OCI-LY1 (cell line): ENCODE measurements around the gene WNK2.

ENCODE experiments used
- H2AFZ ChIP-seq: fragments of 200-600 bp; sonication (generic), shearing (Covaris generic); 2 replicates; pipeline ENCODE4 v1.6.0; 2014; ENCODE audit warnings: antibody characterized with exemption, mild to moderate bottlenecking, low read length
- H3F3A ChIP-seq: fragments of 200-600 bp; sonication (generic), shearing (Covaris generic); 2 replicates; pipeline ENCODE4 v1.6.0; 2014; ENCODE audit warnings: mild to moderate bottlenecking, antibody characterized with exemption, low read length, moderate library complexity; ENCODE audit not compliant: insufficient read depth
- H3K27ac ChIP-seq: fragments of 200-600 bp; sonication (generic); 2 replicates; pipeline ENCODE4 v1.5.1; 2014; ENCODE audit warnings: low read length, mixed run types, mild to moderate bottlenecking, low read depth; ENCODE audit not compliant: poor library complexity, severe bottlenecking
- H3K27me3 ChIP-seq: fragments of 200-600 bp; sonication (generic); 2 replicates; pipeline ENCODE4 v1.6.0; 2014; ENCODE audit warnings: antibody characterized with exemption, mild to moderate bottlenecking, low read length, moderate library complexity; ENCODE audit not compliant: insufficient read depth
- H3K36me3 ChIP-seq: fragments of 200-600 bp; sonication (generic); 2 replicates; pipeline ENCODE4 v1.6.1; 2014; ENCODE audit warnings: mild to moderate bottlenecking, antibody characterized with exemption, low read length, moderate library complexity, mixed read lengths; ENCODE audit not compliant: insufficient read depth
- H3K4me1 ChIP-seq: fragments of 200-600 bp; sonication (generic); 2 replicates; pipeline ENCODE4 v1.5.1; 2014; ENCODE audit warnings: mild to moderate bottlenecking, low read length, moderate library complexity; ENCODE audit not compliant: insufficient read depth, severe bottlenecking
- H3K4me2 ChIP-seq: fragments of 200-600 bp; sonication (generic), shearing (Covaris generic); 2 replicates; pipeline ENCODE4 v1.6.1; 2014; ENCODE audit warnings: low read length
- H3K4me3 ChIP-seq: fragments of 200-600 bp; sonication (generic); 2 replicates; pipeline ENCODE4 v1.5.1; 2014; ENCODE audit warnings: low read length, low read depth, mild to moderate bottlenecking, mixed read lengths; ENCODE audit not compliant: poor library complexity, severe bottlenecking
- H3K79me2 ChIP-seq: fragments of 200-600 bp; shearing (Covaris generic); 2 replicates; pipeline ENCODE4 v1.6.1; 2016; ENCODE audit warnings: mixed run types, low read length, mixed read lengths; ENCODE audit not compliant: insufficient read depth
- H3K9ac ChIP-seq: fragments of 200-600 bp; sonication (generic), shearing (Covaris generic); 2 replicates; pipeline ENCODE4 v1.6.1; 2014; ENCODE audit warnings: mild to moderate bottlenecking, low read length, mixed read lengths
- H3K9me2 ChIP-seq: fragments of 200-600 bp; sonication (generic), shearing (Covaris generic); 2 replicates; pipeline ENCODE4 v1.6.1; 2014; ENCODE audit warnings: low read depth, mild to moderate bottlenecking, low read length, mixed read lengths
- H3K9me3 ChIP-seq: fragments of 200-600 bp; shearing (Covaris generic); 2 replicates; pipeline ENCODE4 v1.6.1; 2014; ENCODE audit warnings: low read length, mixed read lengths
- H4K20me1 ChIP-seq: fragments of 200-600 bp; sonication (generic), shearing (Covaris generic); 2 replicates; pipeline ENCODE4 v1.6.0; 2016; ENCODE audit warnings: mild to moderate bottlenecking, low read length; ENCODE audit not compliant: insufficient read depth
- EZH2 ChIP-seq: fragments of 200-600 bp; sonication (generic), shearing (Covaris generic); IDR thresholded peaks from 2 replicates; pipeline ENCODE4 v1.8.0; 2017; ENCODE audit warnings: borderline replicate concordance, mixed run types, mild to moderate bottlenecking, antibody characterized with exemption, low read length, moderate library complexity, mixed read lengths
- TF ChIP-seq, protein P1 (sequence below): fragments of 200-600 bp; sonication (generic), shearing (Covaris generic); IDR thresholded peaks from 2 replicates; pipeline ENCODE4 v1.5.1; 2017; ENCODE audit warnings: mild to moderate bottlenecking, antibody characterized with exemption, low read length, moderate library complexity, mixed read lengths

WNK2 gene

DNA sequence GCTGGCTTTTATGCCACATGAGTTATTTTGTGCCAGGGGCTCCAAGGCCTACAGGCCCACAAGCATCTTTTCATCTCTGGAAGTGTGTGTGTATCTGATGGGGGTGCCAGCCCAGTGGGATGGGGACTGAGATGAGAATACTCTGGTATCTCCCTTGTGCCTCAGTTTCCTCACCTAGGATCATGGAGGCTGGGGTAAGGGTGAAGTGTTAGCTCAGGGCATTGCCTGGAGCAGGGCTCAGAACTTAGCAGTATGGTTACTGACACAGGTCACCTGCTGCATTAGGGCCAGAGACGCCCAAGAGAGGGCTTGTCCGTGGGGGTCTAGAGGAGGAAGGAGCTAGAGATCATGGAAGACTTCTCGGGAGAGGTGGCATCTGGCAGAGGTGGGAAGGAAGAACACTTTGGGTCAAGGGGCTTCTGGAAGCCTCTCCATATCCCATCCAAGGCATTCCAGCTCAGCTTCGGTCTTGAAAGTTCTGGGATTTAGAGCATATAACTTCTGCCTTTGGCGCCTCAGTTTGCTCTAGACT is 742 bp upstream of the WNK2 start:
- Histone ChIP-seq H3K79me2 (no peaks in the 10 kb centered on the region), H3K9me2 (no peaks in the 10 kb centered on the region), H4K20me1 (no peaks in the 10 kb centered on the region), H3K27me3 (no peaks in the 10 kb centered on the region), H3K36me3 (no peaks in the 10 kb centered on the region), H2AFZ (no peak overlapping the region), H3F3A (no peaks in the 10 kb centered on the region), H3K9me3 (no peaks in the 10 kb centered on the region), H3K27ac (no peak overlapping the region), H3K4me2 (no peak overlapping the region), H3K4me1 (no peaks in the 10 kb centered on the region), H3K4me3 (no peak overlapping the region), H3K9ac (no peak overlapping the region)
- TF ChIP-seq EZH2: no peak
- TF ChIP-seq, protein P1, sequence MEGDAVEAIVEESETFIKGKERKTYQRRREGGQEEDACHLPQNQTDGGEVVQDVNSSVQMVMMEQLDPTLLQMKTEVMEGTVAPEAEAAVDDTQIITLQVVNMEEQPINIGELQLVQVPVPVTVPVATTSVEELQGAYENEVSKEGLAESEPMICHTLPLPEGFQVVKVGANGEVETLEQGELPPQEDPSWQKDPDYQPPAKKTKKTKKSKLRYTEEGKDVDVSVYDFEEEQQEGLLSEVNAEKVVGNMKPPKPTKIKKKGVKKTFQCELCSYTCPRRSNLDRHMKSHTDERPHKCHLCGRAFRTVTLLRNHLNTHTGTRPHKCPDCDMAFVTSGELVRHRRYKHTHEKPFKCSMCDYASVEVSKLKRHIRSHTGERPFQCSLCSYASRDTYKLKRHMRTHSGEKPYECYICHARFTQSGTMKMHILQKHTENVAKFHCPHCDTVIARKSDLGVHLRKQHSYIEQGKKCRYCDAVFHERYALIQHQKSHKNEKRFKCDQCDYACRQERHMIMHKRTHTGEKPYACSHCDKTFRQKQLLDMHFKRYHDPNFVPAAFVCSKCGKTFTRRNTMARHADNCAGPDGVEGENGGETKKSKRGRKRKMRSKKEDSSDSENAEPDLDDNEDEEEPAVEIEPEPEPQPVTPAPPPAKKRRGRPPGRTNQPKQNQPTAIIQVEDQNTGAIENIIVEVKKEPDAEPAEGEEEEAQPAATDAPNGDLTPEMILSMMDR: no peak

DNA sequence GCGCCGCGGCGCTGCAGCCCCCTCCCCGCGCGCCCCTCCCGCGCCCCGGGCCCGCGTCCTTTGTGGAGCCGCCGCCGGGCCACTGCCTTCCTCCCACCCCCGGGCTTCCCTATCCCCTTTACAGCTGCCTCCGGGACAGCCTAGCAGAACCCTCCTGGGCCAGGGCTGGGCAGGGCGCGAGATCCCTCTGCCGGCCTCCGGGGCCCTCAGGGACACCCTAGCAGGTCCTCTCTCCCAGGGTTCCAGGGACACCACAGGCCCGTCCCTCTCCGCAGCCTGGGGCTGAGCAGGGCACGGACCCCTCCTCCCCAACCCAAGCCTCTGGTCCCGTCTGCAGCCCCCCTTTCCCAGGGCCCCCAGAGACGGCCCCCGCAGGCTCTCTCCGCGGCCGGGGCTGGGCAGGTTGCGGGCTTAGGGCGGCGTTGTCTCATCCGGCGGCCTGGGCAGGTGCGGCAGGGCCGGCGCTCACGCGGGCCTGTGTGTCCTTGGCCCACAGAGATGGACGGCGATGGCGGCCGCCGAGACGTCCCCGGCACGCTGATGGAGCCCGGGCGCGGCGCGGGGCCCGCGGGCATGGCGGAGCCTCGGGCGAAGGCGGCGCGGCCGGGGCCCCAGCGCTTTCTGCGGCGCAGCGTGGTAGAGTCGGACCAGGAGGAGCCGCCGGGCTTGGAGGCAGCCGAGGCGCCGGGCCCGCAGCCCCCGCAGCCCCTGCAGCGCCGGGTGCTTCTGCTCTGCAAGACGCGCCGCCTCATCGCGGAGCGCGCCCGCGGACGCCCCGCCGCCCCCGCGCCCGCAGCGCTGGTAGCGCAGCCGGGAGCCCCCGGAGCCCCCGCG is 710 bp downstream of the WNK2 start:
- Histone ChIP-seq H3K4me1 (no peaks in the 10 kb centered on the region), H3K4me3 (no peak overlapping the region), H3K9ac (no peak overlapping the region), H3K27me3 (no peaks in the 10 kb centered on the region), H3K9me2 (no peaks in the 10 kb centered on the region), H3K27ac (no peak overlapping the region), H3F3A (no peaks in the 10 kb centered on the region), H4K20me1 (no peaks in the 10 kb centered on the region), H3K9me3 (no peaks in the 10 kb centered on the region), H3K79me2 (no peaks in the 10 kb centered on the region), H2AFZ (no peak overlapping the region), H3K4me2 (no peak overlapping the region), H3K36me3 (no peaks in the 10 kb centered on the region)
- TF ChIP-seq, protein P1: no peak
- no peak for TF ChIP-seq EZH2

DNA sequence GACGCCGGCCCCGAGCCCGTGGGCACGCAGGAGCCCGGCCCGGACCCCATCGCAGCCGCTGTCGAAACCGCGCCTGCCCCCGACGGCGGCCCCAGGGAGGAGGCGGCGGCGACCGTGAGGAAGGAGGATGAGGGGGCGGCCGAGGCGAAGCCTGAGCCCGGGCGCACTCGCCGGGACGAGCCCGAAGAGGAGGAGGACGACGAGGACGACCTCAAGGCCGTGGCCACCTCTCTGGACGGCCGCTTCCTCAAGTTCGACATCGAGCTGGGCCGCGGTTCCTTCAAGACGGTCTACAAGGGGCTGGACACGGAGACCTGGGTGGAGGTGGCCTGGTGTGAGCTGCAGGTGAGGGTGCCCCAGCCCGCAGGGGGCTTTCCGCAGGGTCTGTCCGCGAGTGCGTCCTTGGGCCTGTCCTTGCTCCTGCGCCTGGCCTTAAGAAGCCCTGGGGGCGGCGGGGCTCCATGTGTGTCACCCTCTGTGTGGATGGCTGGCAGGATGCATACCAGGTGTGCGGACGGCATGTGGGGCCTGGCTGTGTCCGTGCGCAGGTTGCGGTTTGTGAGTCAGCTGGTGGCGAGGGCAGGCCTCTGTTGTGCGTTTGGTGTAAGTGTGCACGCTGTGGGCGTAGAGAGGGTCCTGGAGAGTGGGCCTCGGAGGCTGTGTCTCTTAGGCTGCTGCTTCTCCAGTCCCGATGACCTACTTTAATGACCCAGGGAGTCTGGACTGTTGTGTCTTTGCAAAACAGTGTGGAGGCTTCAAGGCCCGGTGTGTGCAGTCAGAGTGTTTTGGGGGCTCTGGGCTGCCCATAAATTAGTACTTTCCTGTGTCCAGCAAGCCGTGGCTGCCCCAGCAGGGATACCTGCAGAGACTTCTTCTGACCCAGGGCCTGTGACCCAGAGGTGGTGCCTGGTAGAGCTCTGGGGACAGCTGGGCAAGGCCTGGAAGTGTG is 1.6 kb downstream of the WNK2 start:
- no peaks in the 10 kb centered on the region for H3K27me3 ChIP-seq
- H2AFZ ChIP-seq: no peak overlapping the region
- no peak overlapping the region for H3K4me2 ChIP-seq
- H3F3A ChIP-seq: no peaks in the 10 kb centered on the region
- H3K4me1 ChIP-seq: no peaks in the 10 kb centered on the region
- no peak overlapping the region for H3K4me3 ChIP-seq
- H3K9me3 ChIP-seq: no peaks in the 10 kb centered on the region
- H3K27ac ChIP-seq: no peak overlapping the region
- no peaks in the 10 kb centered on the region for H3K36me3 ChIP-seq
- TF ChIP-seq EZH2: no peak
- TF ChIP-seq, protein P1: no peak
- no peaks in the 10 kb centered on the region for H4K20me1 ChIP-seq
- H3K9ac ChIP-seq: no peak overlapping the region
- H3K9me2 ChIP-seq: no peaks in the 10 kb centered on the region
- no peaks in the 10 kb centered on the region for H3K79me2 ChIP-seq
